ENCODE results near the gene C2CD4A. TPM values are rescaled to one million over a fixed set of nuclear protein-coding genes. Genes with fewer than 3 reads are reported as not detected.

C2CD4A gene
- total RNA-seq, 1 donor from 2014 or later, result not detected

GRCh38 chr15:62109437-62109836 is 42.7 kb downstream of the C2CD4A start:
- Histone ChIP-seq H3K36me3 (no peaks in the 10 kb centered on the region), H4K20me1 (ENCODE audit: low read depth) (no peaks in the 10 kb centered on the region), H3K27ac (no peak overlapping the region), H3K4me1 (no peaks in the 10 kb centered on the region), H3F3A (ENCODE audit: low read depth) (no peaks in the 10 kb centered on the region), H3K9me3 (ENCODE audit: low read depth) (no peaks in the 10 kb centered on the region), H3K27me3 (no peaks in the 10 kb centered on the region), H2AFZ (replicated peaks) (no peak overlapping the region), H3K79me2 (ENCODE audit: low read depth) (no peaks in the 10 kb centered on the region), H3K4me2 (no peak overlapping the region), H3K9ac (no peak overlapping the region), H3K4me3 (no peak overlapping the region)
- no peak for DNase-seq (ENCODE audit: low spot score)
- Mint-ChIP-seq H3K4me3 (no peak overlapping the region), H3K36me3 (no peaks in the 10 kb centered on the region), H3K27ac (no peak overlapping the region), H3K27me3 (ENCODE audit: insufficient read depth, low read depth) (peaks cover 3% of the 10 kb centered on the region), H3K9me3 (no peaks in the 10 kb centered on the region), H3K4me1 (peaks cover 2% of the 10 kb centered on the region)
- no peak for TF ChIP-seq EZH2 (IDR thresholded peaks at IDR 0.05)
- no peak for TF ChIP-seq CTCF (IDR thresholded peaks at IDR 0.05)
- TF ChIP-seq EZH2phosphoT487 (IDR thresholded peaks at IDR 0.05), result no peak

GRCh38 chr15:62109982-62110851 is 43.4 kb downstream of the C2CD4A start:
- Histone ChIP-seq H3K27ac (no peak overlapping the region), H3K9ac (no peak overlapping the region)
- H3K27ac Mint-ChIP-seq, result no peak overlapping the region

DNA sequence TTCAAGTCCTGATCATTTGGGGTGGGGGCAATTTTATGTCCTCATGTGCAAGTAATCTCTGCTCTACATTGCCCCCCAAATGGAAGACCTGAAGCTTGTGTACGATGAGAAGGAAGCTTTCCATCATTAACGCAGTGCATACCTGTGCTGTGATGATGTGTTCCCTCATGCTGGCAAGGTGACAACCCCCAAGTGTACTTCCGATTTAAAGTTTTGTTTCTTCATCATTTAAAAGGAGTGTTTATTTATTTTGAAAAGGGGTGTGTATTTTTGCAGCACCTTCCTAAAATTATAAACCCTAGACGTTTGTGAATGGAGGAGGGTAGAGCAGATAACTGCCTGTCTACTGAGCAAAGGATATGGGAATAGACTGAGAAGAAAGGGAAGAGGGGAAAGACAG is 45.3 kb downstream of the C2CD4A start:
- DNase-seq (ENCODE audit: low spot score), result no peak
- Mint-ChIP-seq H3K9me3 (no peaks in the 10 kb centered on the region), H3K4me1 (peaks cover 2% of the 10 kb centered on the region), H3K36me3 (no peaks in the 10 kb centered on the region), H3K27me3 (ENCODE audit: insufficient read depth, low read depth) (peaks cover 3% of the 10 kb centered on the region), H3K27ac (no peak overlapping the region), H3K4me3 (no peak overlapping the region)
- no peaks in the 10 kb centered on the region for H3K36me3 ChIP-seq
- no peak overlapping the region for H3K4me3 ChIP-seq
- H3F3A ChIP-seq (ENCODE audit: low read depth), result no peaks in the 10 kb centered on the region
- no peak for TF ChIP-seq EZH2phosphoT487 (IDR thresholded peaks at IDR 0.05)
- no peak for TF ChIP-seq EZH2 (IDR thresholded peaks at IDR 0.05)
- TF ChIP-seq CTCF (IDR thresholded peaks at IDR 0.05), result no peak
- H3K4me1 ChIP-seq, result no peaks in the 10 kb centered on the region
- no peaks in the 10 kb centered on the region for H3K27me3 ChIP-seq
- H3K4me2 ChIP-seq, result no peak overlapping the region
- no peaks in the 10 kb centered on the region for H3K9me3 ChIP-seq (ENCODE audit: low read depth)
- H3K79me2 ChIP-seq (ENCODE audit: low read depth), result no peaks in the 10 kb centered on the region
- no peaks in the 10 kb centered on the region for H4K20me1 ChIP-seq (ENCODE audit: low read depth)
- no peak overlapping the region for H3K27ac ChIP-seq
- H3K9ac ChIP-seq, result no peak overlapping the region
- no peak overlapping the region for H2AFZ ChIP-seq (replicated peaks)

More at GRCh38 chr15:62109982-62110851, 43.4 kb downstream of the C2CD4A start:
- H4K20me1 ChIP-seq (ENCODE audit: low read depth), result no peaks in the 10 kb centered on the region
- no peak overlapping the region for H3K4me3 ChIP-seq
- H3K9me3 ChIP-seq (ENCODE audit: low read depth), result no peaks in the 10 kb centered on the region
- H3K4me2 ChIP-seq, result no peak overlapping the region
- Mint-ChIP-seq H3K4me1 (peaks cover 2% of the 10 kb centered on the region), H3K9me3 (no peaks in the 10 kb centered on the region), H3K36me3 (no peaks in the 10 kb centered on the region), H3K4me3 (no peak overlapping the region), H3K27me3 (ENCODE audit: insufficient read depth, low read depth) (peaks cover 3% of the 10 kb centered on the region)
- no peaks in the 10 kb centered on the region for H3K79me2 ChIP-seq (ENCODE audit: low read depth)
- TF ChIP-seq EZH2phosphoT487 (IDR thresholded peaks at IDR 0.05) (no peak), EZH2 (IDR thresholded peaks at IDR 0.05) (no peak), CTCF (IDR thresholded peaks at IDR 0.05) (no peak)
- H2AFZ ChIP-seq (replicated peaks), result no peak overlapping the region
- H3K27me3 ChIP-seq, result no peaks in the 10 kb centered on the region
- no peak for DNase-seq (ENCODE audit: low spot score)
- H3K36me3 ChIP-seq, result no peaks in the 10 kb centered on the region
- no peaks in the 10 kb centered on the region for H3K4me1 ChIP-seq
- no peaks in the 10 kb centered on the region for H3F3A ChIP-seq (ENCODE audit: low read depth)
